SK-N-SH treated with all-trans-retinoic acid at 6 μM for 48 hours (cell line): ENCODE data around the gene RXFP4.

Source experiments
- CREB5 ChIP-seq: fragments of 250-450 bp; sonication (Bioruptor Pico); IDR thresholded peaks from 2 replicates; pipeline ENCODE4 v1.5.1; 2020; ENCODE audit warnings: low read depth, mild to moderate bottlenecking, moderate library complexity
- CSDC2 ChIP-seq: fragments of 250-450 bp; sonication (Bioruptor Pico); IDR thresholded peaks from 2 replicates; pipeline ENCODE4 v1.5.0; 2020; ENCODE audit warnings: mild to moderate bottlenecking, moderate library complexity
- ESRRG ChIP-seq: fragments of 250-450 bp; sonication (Bioruptor Pico); IDR thresholded peaks from 2 replicates; pipeline ENCODE4 v1.6.1; 2021; ENCODE audit warnings: mild to moderate bottlenecking
- GLIS3 ChIP-seq: fragments of 250-450 bp; sonication (Bioruptor Pico); IDR thresholded peaks from 2 replicates; pipeline ENCODE4 v1.5.0; 2020; ENCODE audit warnings: mild to moderate bottlenecking, moderate library complexity
- POU6F1 ChIP-seq: fragments of 250-450 bp; sonication (Bioruptor Pico); IDR thresholded peaks from 2 replicates; pipeline ENCODE4 v1.8.0; 2021; ENCODE audit warnings: low read depth, mild to moderate bottlenecking, moderate library complexity, borderline replicate concordance
- RARB ChIP-seq: fragments of 250-450 bp; sonication (Bioruptor Pico); IDR thresholded peaks from 2 replicates; pipeline ENCODE4 v1.8.0; 2021; ENCODE audit warnings: mild to moderate bottlenecking, moderate library complexity
- TOX ChIP-seq: fragments of 250-450 bp; sonication (Bioruptor Pico); IDR thresholded peaks from 2 replicates; pipeline ENCODE4 v1.8.0; 2021; ENCODE audit warnings: mild to moderate bottlenecking, moderate library complexity, borderline replicate concordance
- ZC3H10 ChIP-seq: fragments of 250-450 bp; sonication (Bioruptor Pico); IDR thresholded peaks from 2 replicates; pipeline ENCODE4 v1.5.1; 2021; ENCODE audit warnings: mild to moderate bottlenecking, moderate library complexity
- ZFP3 ChIP-seq: fragments of 250-450 bp; sonication (Bioruptor Pico); IDR thresholded peaks from 2 replicates; pipeline ENCODE4 v1.5.0; 2020; ENCODE audit warnings: mild to moderate bottlenecking, moderate library complexity
- ZFP30 ChIP-seq: fragments of 450-650 bp; formaldehyde crosslinking; IDR thresholded peaks from 2 replicates; pipeline ENCODE4 v1.5.0; 2022; ENCODE audit warnings: mild to moderate bottlenecking, moderate library complexity
- TF ChIP-seq, protein P1 (sequence below): fragments of 250-450 bp; sonication (Bioruptor Pico); IDR thresholded peaks from 2 replicates; pipeline ENCODE4 v1.8.0; 2020; ENCODE audit warnings: mild to moderate bottlenecking, moderate library complexity, borderline replicate concordance

- TF ChIP-seq ZC3H10 (CRISPR knock-in tag) (no peak), RARB (no peak), ZFP30 (no peak), GLIS3 (CRISPR knock-in tag) (no peak), ESRRG (no peak), TOX (no peak), ZFP3 (no peak), CREB5 (CRISPR knock-in tag) (no peak), POU6F1 (CRISPR knock-in tag) (no peak), CSDC2 (CRISPR knock-in tag) (no peak)
- TF ChIP-seq, protein P1, sequence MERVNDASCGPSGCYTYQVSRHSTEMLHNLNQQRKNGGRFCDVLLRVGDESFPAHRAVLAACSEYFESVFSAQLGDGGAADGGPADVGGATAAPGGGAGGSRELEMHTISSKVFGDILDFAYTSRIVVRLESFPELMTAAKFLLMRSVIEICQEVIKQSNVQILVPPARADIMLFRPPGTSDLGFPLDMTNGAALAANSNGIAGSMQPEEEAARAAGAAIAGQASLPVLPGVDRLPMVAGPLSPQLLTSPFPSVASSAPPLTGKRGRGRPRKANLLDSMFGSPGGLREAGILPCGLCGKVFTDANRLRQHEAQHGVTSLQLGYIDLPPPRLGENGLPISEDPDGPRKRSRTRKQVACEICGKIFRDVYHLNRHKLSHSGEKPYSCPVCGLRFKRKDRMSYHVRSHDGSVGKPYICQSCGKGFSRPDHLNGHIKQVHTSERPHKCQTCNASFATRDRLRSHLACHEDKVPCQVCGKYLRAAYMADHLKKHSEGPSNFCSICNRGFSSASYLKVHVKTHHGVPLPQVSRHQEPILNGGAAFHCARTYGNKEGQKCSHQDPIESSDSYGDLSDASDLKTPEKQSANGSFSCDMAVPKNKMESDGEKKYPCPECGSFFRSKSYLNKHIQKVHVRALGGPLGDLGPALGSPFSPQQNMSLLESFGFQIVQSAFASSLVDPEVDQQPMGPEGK (CRISPR knock-in tag) = no peak
These were observed 43.7 kb upstream of the RXFP4 start for GRCh38 chr1:155897746-155898145.
